Pons (tissue), 1 donor: ENCODE results near the gene ZNF488.

Experiments
- DNase-seq: peaks from one replicate; pipeline ENCODE4 v3.0.0-alpha.2; 2016; ENCODE audit warnings: low spot score

The ZNF488 gene

GRCh38 chr10:47348661-47349470 is 35.2 kb downstream of the ZNF488 start:
- no peak for DNase-seq

- no peak for DNase-seq
Measured at GRCh38 chr10:47348138-47348651, 35.9 kb downstream of the ZNF488 start, which contains the start of gene RBP3. Gene RBP3, plus strand, starts transcription at chr10:47348363. Its CDS starts 122 bp downstream, at chr10:47348485.

- no peak for DNase-seq
Measured at GRCh38 chr10:47347303-47347675, 36.8 kb downstream of the ZNF488 start.

GRCh38 chr10:47346581-47347302 is 37.4 kb downstream of the ZNF488 start:
- no peak for DNase-seq

- no peak for DNase-seq
Measured at GRCh38 chr10:47344996-47345870, 38.9 kb downstream of the ZNF488 start.

- DNase-seq = no peak
Measured at GRCh38 chr10:47340608-47341170, 43.4 kb downstream of the ZNF488 start.

- no peak for DNase-seq
Measured at GRCh38 chr10:47339759-47340607, 44.1 kb downstream of the ZNF488 start.

- no peak for DNase-seq
Measured at GRCh38 chr10:47339186-47339735, 44.8 kb downstream of the ZNF488 start.

GRCh38 chr10:47337310-47337709 is 46.8 kb downstream of the ZNF488 start:
- no peak for DNase-seq

GRCh38 chr10:47336387-47337134 is 47.5 kb downstream of the ZNF488 start:
- no peak for DNase-seq

- DNase-seq = no peak
Measured at GRCh38 chr10:47335906-47336305, 48.2 kb downstream of the ZNF488 start.

GRCh38 chr10:47334466-47335295 is 49.4 kb downstream of the ZNF488 start:
- no peak for DNase-seq

- DNase-seq = no peak
Measured at GRCh38 chr10:47333532-47333931, 50.6 kb downstream of the ZNF488 start.

GRCh38 chr10:47332946-47333345 is 51.1 kb downstream of the ZNF488 start:
- DNase-seq = no peak

- no peak for DNase-seq
Measured at GRCh38 chr10:47332371-47332770, 51.7 kb downstream of the ZNF488 start.

- no peak for DNase-seq
Measured at GRCh38 chr10:47331954-47332353, 52.1 kb downstream of the ZNF488 start.

GRCh38 chr10:47331491-47331890 is 52.6 kb downstream of the ZNF488 start:
- DNase-seq = no peak

- DNase-seq = no peak
Measured at GRCh38 chr10:47330804-47331203, 53.3 kb downstream of the ZNF488 start.

- no peak for DNase-seq
Measured at GRCh38 chr10:47330366-47330765, 53.7 kb downstream of the ZNF488 start.
